ENCODE results near the gene TRIM16. TPM values are rescaled to one million over a fixed set of nuclear protein-coding genes. Genes with fewer than 3 reads are reported as not detected.

Gene TRIM16
- total RNA-seq, 1 donor from 2014 or later: 15.9 TPM

GRCh38 chr17:15662681-15663080 is 21.4 kb downstream of the TRIM16 start:
- Mint-ChIP-seq H3K4me1 (ENCODE audit: low read depth, unreplicated experiment) (no peaks in the 10 kb centered on the region), H3K27me3 (ENCODE audit: unreplicated experiment) (peaks cover under 1% of the 10 kb centered on the region), H3K36me3 (ENCODE audit: unreplicated experiment) (no peaks in the 10 kb centered on the region), H3K27ac (ENCODE audit: unreplicated experiment) (no peak overlapping the region), H3K9me3 (ENCODE audit: unreplicated experiment) (no peaks in the 10 kb centered on the region), H3K4me3 (ENCODE audit: unreplicated experiment) (no peak overlapping the region)
- no peak for TF ChIP-seq CTCF (IDR thresholded peaks at IDR 0.05; ENCODE audit: partially characterized antibody, unreplicated experiment)
- no peak for DNase-seq

GRCh38 chr17:15660077-15660476 is 24.0 kb downstream of the TRIM16 start:
- peaks cover 4% of the 10 kb centered on the region for H3K36me3 Mint-ChIP-seq (ENCODE audit: unreplicated experiment)
- peaks cover 2% of the 10 kb centered on the region for H3K9me3 Mint-ChIP-seq (ENCODE audit: unreplicated experiment)
- no peak for TF ChIP-seq CTCF (IDR thresholded peaks at IDR 0.05; ENCODE audit: partially characterized antibody, unreplicated experiment)
- no peaks in the 10 kb centered on the region for H3K4me1 Mint-ChIP-seq (ENCODE audit: low read depth, unreplicated experiment)
- H3K27me3 Mint-ChIP-seq (ENCODE audit: unreplicated experiment): no peaks in the 10 kb centered on the region
- H3K27ac Mint-ChIP-seq (ENCODE audit: unreplicated experiment): no peak overlapping the region
- no peak for DNase-seq
- no peak overlapping the region for H3K4me3 Mint-ChIP-seq (ENCODE audit: unreplicated experiment)

GRCh38 chr17:15659663-15660062 is 24.4 kb downstream of the TRIM16 start:
- Mint-ChIP-seq H3K4me3 (ENCODE audit: unreplicated experiment) (no peak overlapping the region), H3K36me3 (ENCODE audit: unreplicated experiment) (peaks cover 4% of the 10 kb centered on the region), H3K27ac (ENCODE audit: unreplicated experiment) (no peak overlapping the region), H3K4me1 (ENCODE audit: low read depth, unreplicated experiment) (no peaks in the 10 kb centered on the region), H3K9me3 (ENCODE audit: unreplicated experiment) (peaks cover 2% of the 10 kb centered on the region), H3K27me3 (ENCODE audit: unreplicated experiment) (no peaks in the 10 kb centered on the region)
- TF ChIP-seq CTCF (IDR thresholded peaks at IDR 0.05; ENCODE audit: partially characterized antibody, unreplicated experiment): no peak
- DNase-seq: no peak

GRCh38 chr17:15659236-15659635 is 24.9 kb downstream of the TRIM16 start:
- no peak overlapping the region for H3K4me3 Mint-ChIP-seq (ENCODE audit: unreplicated experiment)

GRCh38 chr17:15658296-15658695 is 25.8 kb downstream of the TRIM16 start:
- Mint-ChIP-seq H3K36me3 (ENCODE audit: unreplicated experiment) (peaks cover 4% of the 10 kb centered on the region), H3K4me3 (ENCODE audit: unreplicated experiment) (no peak overlapping the region), H3K27me3 (ENCODE audit: unreplicated experiment) (peaks cover 2% of the 10 kb centered on the region), H3K9me3 (ENCODE audit: unreplicated experiment) (peaks cover 2% of the 10 kb centered on the region), H3K4me1 (ENCODE audit: low read depth, unreplicated experiment) (no peaks in the 10 kb centered on the region), H3K27ac (ENCODE audit: unreplicated experiment) (no peak overlapping the region)
- DNase-seq: no peak
- no peak for TF ChIP-seq CTCF (IDR thresholded peaks at IDR 0.05; ENCODE audit: partially characterized antibody, unreplicated experiment)

More at GRCh38 chr17:15659236-15659635, 24.9 kb downstream of the TRIM16 start:
- peaks cover under 1% of the 10 kb centered on the region for H3K27me3 Mint-ChIP-seq (ENCODE audit: unreplicated experiment)
- no peaks in the 10 kb centered on the region for H3K4me1 Mint-ChIP-seq (ENCODE audit: low read depth, unreplicated experiment)
- no peak for DNase-seq
- peaks cover 2% of the 10 kb centered on the region for H3K9me3 Mint-ChIP-seq (ENCODE audit: unreplicated experiment)
- peaks cover 4% of the 10 kb centered on the region for H3K36me3 Mint-ChIP-seq (ENCODE audit: unreplicated experiment)
- no peak overlapping the region for H3K27ac Mint-ChIP-seq (ENCODE audit: unreplicated experiment)
- TF ChIP-seq CTCF (IDR thresholded peaks at IDR 0.05; ENCODE audit: partially characterized antibody, unreplicated experiment): no peak
